Retinal pigment epithelial cell (primary cell): Measurements from ENCODE around the gene CNOT6L.
"Not testable (repeated sequence)": the region's sequence is repeated elsewhere in the genome, so short reads cannot be mapped to it uniquely, and the experiment has no call there.

Experiments
- DNase-seq: peaks from one replicate; pipeline ENCODE4 v3.0.0-alpha.2; 2010; ENCODE audit warnings: low read depth
- H3K4me3 ChIP-seq: 2 replicates; pipeline ENCODE4 v1.5.1; 2011; ENCODE audit warnings: mild to moderate bottlenecking, low read length, control low read depth, moderate library complexity
- CTCF ChIP-seq: conservative IDR thresholded peaks from 2 replicates; pipeline ENCODE4 v1.5.1; 2011; ENCODE audit warnings: low read depth, low read length, control low read depth, inconsistent platforms

Gene CNOT6L

DNA sequence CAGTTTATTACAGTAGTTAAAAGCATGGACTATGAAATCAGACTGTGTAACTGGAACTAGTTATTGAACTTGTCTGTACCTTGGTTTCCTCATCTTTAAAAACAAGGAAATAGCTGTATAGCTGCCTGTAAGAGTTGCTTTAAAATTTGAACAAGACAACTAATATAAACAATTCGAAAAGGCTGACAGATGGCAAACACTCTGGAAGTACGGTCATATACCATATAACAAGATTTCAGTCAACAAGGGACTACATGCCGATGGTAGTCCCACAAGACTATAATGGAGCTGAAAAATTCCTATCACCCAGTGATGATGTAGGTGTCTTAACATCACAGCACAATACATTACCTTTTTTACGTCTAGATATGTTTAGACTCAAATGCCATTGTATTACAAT, 78.7 kb downstream of the CNOT6L start:
- DNase-seq: no peak
- no peak overlapping the region for H3K4me3 ChIP-seq
- TF ChIP-seq CTCF: no peak

GRCh38 chr4:77734928-77735327, 84.2 kb downstream of the CNOT6L start:
- peak; percentile 36 for DNase-seq
- peak; percentile 4 for TF ChIP-seq CTCF
- no peak overlapping the region for H3K4me3 ChIP-seq

DNA sequence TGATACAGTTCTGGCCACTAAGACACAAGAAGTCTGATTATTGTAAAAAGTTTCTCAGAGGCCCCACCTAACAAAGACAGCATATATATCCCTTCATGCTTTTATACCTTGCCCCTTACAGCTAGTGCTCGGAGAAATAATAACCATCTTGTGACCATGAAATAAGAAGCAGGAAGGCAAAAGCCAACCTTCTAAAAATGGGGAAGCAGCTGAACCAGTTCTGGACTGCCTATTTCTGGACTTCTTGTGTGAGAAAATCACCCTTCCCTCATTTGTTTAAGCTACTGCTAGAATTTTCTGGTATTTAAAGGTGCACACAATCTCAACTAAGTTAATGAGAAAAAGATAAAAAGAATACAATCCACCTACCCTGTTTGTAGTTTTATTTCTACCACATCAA, 87.5 kb downstream of the CNOT6L start:
- no peak for DNase-seq
- no peak overlapping the region for H3K4me3 ChIP-seq
- TF ChIP-seq CTCF: no peak

DNA sequence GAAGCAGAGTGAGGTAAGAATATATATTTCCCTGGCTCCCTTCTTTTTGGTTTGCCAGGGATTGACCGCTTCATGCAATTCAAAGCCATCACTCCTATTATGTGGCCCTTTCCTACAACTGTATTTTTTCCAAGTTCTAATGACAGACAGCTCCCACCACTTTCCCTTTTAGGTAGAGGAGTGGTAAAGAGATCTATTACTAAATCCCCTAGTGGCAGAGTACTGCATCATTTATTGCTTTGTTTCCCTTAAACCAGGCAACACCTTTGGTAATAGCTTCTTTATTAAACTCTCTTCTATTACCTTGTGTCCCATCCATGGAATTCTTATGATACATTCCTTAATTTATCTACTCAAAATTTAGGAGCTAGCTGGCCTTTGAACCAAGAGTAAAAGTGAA, 90.7 kb downstream of the CNOT6L start:
- DNase-seq: no peak
- TF ChIP-seq CTCF: no peak
- H3K4me3 ChIP-seq: no peak overlapping the region

DNA sequence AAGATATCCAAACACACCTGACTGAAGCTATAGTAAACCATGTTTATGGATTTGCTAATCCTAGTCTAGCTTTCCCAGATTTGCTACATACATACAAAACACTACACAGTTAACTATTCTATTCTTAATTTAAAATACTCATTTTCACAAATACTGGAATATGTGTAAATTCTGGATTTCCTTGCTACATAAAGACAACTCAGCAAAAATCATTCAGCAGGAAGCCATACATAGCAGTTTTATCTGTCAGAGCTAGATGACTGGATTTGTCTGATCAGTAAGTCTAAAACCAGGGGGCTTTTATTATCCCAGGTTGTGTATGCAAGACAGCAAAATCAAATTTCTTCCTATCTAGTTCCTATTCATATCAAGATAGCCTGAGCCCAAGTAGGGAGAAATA, 98.1 kb downstream of the CNOT6L start:
- H3K4me3 ChIP-seq: no peak overlapping the region
- no peak for DNase-seq
- TF ChIP-seq CTCF: no peak

DNA sequence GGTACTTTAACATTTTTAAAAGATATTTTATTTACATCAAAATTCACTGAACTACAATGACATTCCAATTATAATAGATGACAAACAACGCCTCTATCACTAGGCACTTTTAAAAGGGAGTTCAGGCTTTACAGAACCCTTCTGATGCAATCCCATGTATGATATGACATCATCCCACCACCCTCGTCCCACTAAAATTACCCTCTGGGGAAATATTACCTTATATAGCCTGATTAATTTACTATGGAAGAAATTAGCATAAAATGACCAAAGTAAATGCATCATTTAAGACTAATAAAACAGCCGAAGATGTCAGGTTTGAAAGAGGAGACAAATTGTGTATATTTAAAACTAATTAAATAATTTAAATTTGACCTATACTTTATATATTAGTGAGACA, 100.7 kb downstream of the CNOT6L start:
- not testable (repeated sequence) for DNase-seq, H3K4me3 ChIP-seq

GRCh38 chr4:77715414-77716290, 103.5 kb downstream of the CNOT6L start:
- no peak for TF ChIP-seq CTCF
- no peak overlapping the region for H3K4me3 ChIP-seq
- no peak for DNase-seq

GRCh38 chr4:77714514-77714913, 104.7 kb downstream of the CNOT6L start:
- no peak for DNase-seq
- no peak for TF ChIP-seq CTCF
- H3K4me3 ChIP-seq: no peak overlapping the region
